Naive thymus-derived CD4-positive, alpha-beta T cell (primary cell): ENCODE data around the gene TPSB2. TPM values are rescaled to one million over a fixed set of nuclear protein-coding genes. Genes with fewer than 3 reads are reported as not detected.
"Not testable (repeated sequence)": the region's sequence is repeated elsewhere in the genome, so short reads cannot be mapped to it uniquely, and the experiment has no call there.

Experiments
- ATAC-seq: fragments of 150-1000 bp; cut with Tn5 transposase; 2 replicates; pipeline ENCODE4 v1.10.0; 2021; ENCODE audit warnings: mild to moderate bottlenecking, moderate library complexity
- CTCF ChIA-PET: fragments of 350-600 bp; sonication (Branson Sonifier 250); formaldehyde crosslinking; loops from one replicate; lab custom pipeline; 2021; ENCODE audit warnings: antibody characterized with exemption; lab: Charles Lee
- POLR2A ChIA-PET: fragments of 350-600 bp; sonication (Branson Sonifier 250); formaldehyde crosslinking; loops from one replicate; lab custom pipeline; 2021; ENCODE audit warnings: antibody characterized with exemption, inconsistent platforms; lab: Charles Lee
- DNase-seq, 9 donors: peaks; one replicate each; pipeline versions ENCODE4 v3.0.0 to v3.0.0-alpha.2; 2020 to 2022; ENCODE audit warnings: mixed read lengths in 1 of 9
- H3K27ac ChIP-seq: one replicate; pipeline ENCODE4 v1.7.0; 2013; ENCODE audit warnings: mild to moderate bottlenecking, low read depth, low read length, moderate library complexity
- H3K27me3 ChIP-seq, 2 donors: one replicate each; pipeline ENCODE4 v1.7.0; 2013; ENCODE audit warnings: low read length in 2 of 2, mild to moderate bottlenecking in 2 of 2, moderate library complexity in 2 of 2; ENCODE audit not compliant: control insufficient read depth in 2 of 2, insufficient read depth in 2 of 2
- H3K36me3 ChIP-seq, 3 experiments: 1 replicate in 2 of 3; 2 replicates in 1 of 3; pipeline ENCODE4 v1.7.0; 2013; ENCODE audit warnings: low read length in 3 of 3, mild to moderate bottlenecking in 3 of 3, moderate library complexity in 1 of 3; ENCODE audit not compliant: insufficient read depth in 3 of 3, control insufficient read depth in 2 of 3
- H3K4me1 ChIP-seq, 2 donors: one replicate each; pipeline ENCODE4 v1.7.0; 2013; ENCODE audit warnings: low read length in 2 of 2, mild to moderate bottlenecking in 2 of 2, moderate library complexity in 1 of 2; ENCODE audit not compliant: control insufficient read depth in 2 of 2, insufficient read depth in 2 of 2
- H3K4me3 ChIP-seq: 2 replicates; pipeline ENCODE4 v1.7.0; 2013; ENCODE audit warnings: mild to moderate bottlenecking, low read length
- H3K9me3 ChIP-seq, 3 experiments: 1 replicate in 2 of 3; 2 replicates in 1 of 3; pipeline ENCODE4 v1.7.0; 2013; ENCODE audit warnings: low read length in 3 of 3; ENCODE audit not compliant: control insufficient read depth in 2 of 3
- H3K27ac Mint-ChIP-seq, 9 donors: one replicate each; pipeline ENCODE4 v1.8.0; 2020 to 2022; ENCODE audit warnings: mixed read lengths in 9 of 9, mild to moderate bottlenecking in 8 of 9, moderate library complexity in 5 of 9, inconsistent platforms in 2 of 9
- H3K27me3 Mint-ChIP-seq, 5 donors: one replicate each; pipeline ENCODE4 v1.8.0; 2021 to 2022; ENCODE audit warnings: mixed read lengths in 5 of 5, mild to moderate bottlenecking in 1 of 5
- H3K36me3 Mint-ChIP-seq, 5 donors: one replicate each; pipeline ENCODE4 v1.8.0; 2020 to 2022; ENCODE audit warnings: mixed read lengths in 5 of 5, mild to moderate bottlenecking in 3 of 5, inconsistent platforms in 1 of 5
- H3K4me1 Mint-ChIP-seq, 7 donors: one replicate each; pipeline ENCODE4 v1.8.0; 2020 to 2022; ENCODE audit warnings: mixed read lengths in 7 of 7, mild to moderate bottlenecking in 3 of 7, inconsistent platforms in 1 of 7
- H3K4me3 Mint-ChIP-seq, 10 donors: one replicate each; pipeline ENCODE4 v1.8.0; 2020 to 2022; ENCODE audit warnings: mild to moderate bottlenecking in 10 of 10, mixed read lengths in 10 of 10, moderate library complexity in 6 of 10, inconsistent platforms in 2 of 10
- H3K9me3 Mint-ChIP-seq, 11 donors: one replicate each; pipeline ENCODE4 v1.8.0; 2020 to 2022; ENCODE audit warnings: mixed read lengths in 11 of 11, mild to moderate bottlenecking in 4 of 11, inconsistent platforms in 1 of 11, moderate library complexity in 1 of 11
- intact Hi-C, 2 donors: fragments of 100-400 bp; cut with micrococcal nuclease; formaldehyde crosslinking; loops; one replicate each; pipeline ENCODE4 v1.15.1; 2023
- polyA plus RNA-seq, 2 donors: library from polyadenylated mRNA; unstranded; fragments of 300-500 nt; fragmentation: Illumina TruSeq; gene quantifications; one replicate each; pipeline ENCODE4 v1.2.3, GENCODE V29; 2021
- total RNA-seq, 6 experiments: library from RNA in 5 of 6; stranded (reverse) in 5 of 6; gene quantifications; 1 replicate in 5 of 6; 2 replicates in 1 of 6; pipeline ENCODE4 v1.2.3 and lab custom pipeline; 2021 to 2026

TPSB2 gene
- total and polyA plus RNA-seq, 7 experiments from 2014 or later = 5.3 TPM; not detected in 6

DNA sequence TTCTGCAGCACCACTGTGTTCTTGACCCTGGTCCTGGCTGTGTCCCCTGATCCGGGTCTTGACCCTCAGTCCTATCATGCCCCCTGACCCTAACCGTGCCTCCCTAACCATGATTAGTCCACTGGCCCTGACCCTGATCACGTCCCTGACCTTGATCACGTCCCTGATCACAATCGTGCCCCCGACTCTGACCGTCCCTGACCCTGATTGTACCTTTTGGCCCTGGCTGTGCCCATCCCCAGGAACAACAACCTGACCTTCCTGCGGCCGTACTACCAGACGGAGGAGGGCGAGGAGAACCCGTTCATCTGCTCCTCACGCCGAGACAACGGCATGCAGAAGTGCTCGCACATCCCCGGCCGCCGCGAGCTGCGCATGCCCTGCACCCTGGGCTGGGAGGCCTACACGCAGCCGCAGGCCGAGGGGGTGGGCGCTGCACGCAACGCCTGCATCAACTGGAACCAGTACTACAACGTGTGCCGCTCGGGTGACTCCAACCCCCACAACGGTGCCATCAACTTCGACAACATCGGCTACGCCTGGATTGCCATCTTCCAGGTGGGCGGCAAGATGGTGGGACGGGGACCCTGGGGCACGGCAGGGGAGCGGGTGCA, 29.9 kb downstream of the TPSB2 start:
- Mint-ChIP-seq H3K36me3 (no peaks in the 10 kb centered on the region), H3K4me1 (peaks cover 0 to 2% (median 0%) of the 10 kb centered on the region in 7 donors), H3K27me3 (no peaks in the 10 kb centered on the region), H3K27ac (peak overlapping the region in 2 of 9 donors; percentile 51 to 64), H3K4me3 (no peak overlapping the region), H3K9me3 (peaks cover 0 to 5% (median 0%) of the 10 kb centered on the region in 11 donors)
- H3K9me3 ChIP-seq = no peaks in the 10 kb centered on the region
- DNase-seq (no peak), ATAC-seq (no peak)
- H3K4me3 ChIP-seq = no peak overlapping the region
- ChIA-PET POLR2A (no interaction called here), CTCF (no interaction called here)
- H3K27me3 ChIP-seq = no peaks in the 10 kb centered on the region
- H3K4me1 ChIP-seq = no peaks in the 10 kb centered on the region
- intact Hi-C loops = no loop called here
- H3K36me3 ChIP-seq = no peaks in the 10 kb centered on the region
- H3K27ac ChIP-seq = no peak overlapping the region

- no peak for ATAC-seq
- H3K27ac Mint-ChIP-seq = peak overlapping the region in 2 of 9 donors; percentile 51 to 64
- Histone ChIP-seq H3K4me3 (no peak overlapping the region), H3K27ac (no peak overlapping the region), H3K4me1 (no peaks in the 10 kb centered on the region), H3K36me3 (no peaks in the 10 kb centered on the region), H3K9me3 (no peaks in the 10 kb centered on the region), H3K27me3 (no peaks in the 10 kb centered on the region)
- CTCF ChIA-PET = no interaction called here
- peaks cover 0 to 3% (median 0%) of the 10 kb centered on the region in 7 donors for H3K4me1 Mint-ChIP-seq
- H3K27me3 Mint-ChIP-seq = no peaks in the 10 kb centered on the region
- no peak overlapping the region for H3K4me3 Mint-ChIP-seq
- POLR2A ChIA-PET = no interaction called here
- H3K9me3 Mint-ChIP-seq = peaks cover 0 to 5% (median 0%) of the 10 kb centered on the region in 11 donors
- DNase-seq = no peak
- H3K36me3 Mint-ChIP-seq = no peaks in the 10 kb centered on the region
- intact Hi-C loops = no loop called here
Measured at GRCh38 chr16:1199347-1200013, 30.5 kb downstream of the TPSB2 start.

- ATAC-seq, H3K4me3 Mint-ChIP-seq, H3K4me1 Mint-ChIP-seq, H3K27me3 ChIP-seq, H3K27me3 Mint-ChIP-seq, H3K4me3 ChIP-seq, DNase-seq, H3K27ac Mint-ChIP-seq, H3K27ac ChIP-seq, H3K9me3 Mint-ChIP-seq, POLR2A ChIA-PET, H3K36me3 ChIP-seq, H3K9me3 ChIP-seq, H3K36me3 Mint-ChIP-seq, CTCF ChIA-PET, intact Hi-C loops, H3K4me1 ChIP-seq: not testable (repeated sequence)
Measured at GRCh38 chr16:1198671-1199346, 31.2 kb downstream of the TPSB2 start.

DNA sequence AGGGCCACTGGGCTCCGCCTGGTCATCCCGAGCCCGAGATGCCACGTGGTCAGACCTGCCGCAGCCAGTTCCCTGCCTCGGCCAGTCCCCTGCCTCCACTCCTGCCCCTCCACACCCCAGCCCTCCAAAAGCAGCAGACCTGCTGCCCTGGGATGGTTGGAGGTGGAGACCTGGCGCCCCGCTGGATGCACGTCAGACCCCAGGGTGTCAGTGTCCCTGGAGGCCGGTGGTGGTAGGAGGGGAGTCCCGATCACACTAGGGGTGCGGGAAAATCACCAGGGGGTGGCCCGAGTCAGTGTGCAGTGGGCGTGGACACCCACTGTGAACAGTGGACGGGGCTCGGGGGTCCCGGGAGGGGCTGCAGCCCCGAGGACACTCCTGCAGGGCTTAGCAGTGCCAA, 31.8 kb downstream of the TPSB2 start:
- ATAC-seq (no peak), DNase-seq (no peak)
- H3K9me3 Mint-ChIP-seq = peaks cover 0 to 5% (median 0%) of the 10 kb centered on the region in 11 donors
- no peak overlapping the region for H3K4me3 Mint-ChIP-seq
- intact Hi-C loops = no loop called here
- no peaks in the 10 kb centered on the region for H3K27me3 Mint-ChIP-seq
- no peaks in the 10 kb centered on the region for H3K36me3 Mint-ChIP-seq
- no peaks in the 10 kb centered on the region for H3K36me3 ChIP-seq
- H3K27ac ChIP-seq = no peak overlapping the region
- H3K4me1 ChIP-seq = no peaks in the 10 kb centered on the region
- CTCF ChIA-PET = no interaction called here
- no peaks in the 10 kb centered on the region for H3K9me3 ChIP-seq
- no peak overlapping the region for H3K27ac Mint-ChIP-seq
- no peaks in the 10 kb centered on the region for H3K27me3 ChIP-seq
- POLR2A ChIA-PET = no interaction called here
- H3K4me1 Mint-ChIP-seq = peaks cover 0 to 3% (median 0%) of the 10 kb centered on the region in 7 donors
- H3K4me3 ChIP-seq = no peak overlapping the region

GRCh38 chr16:1197237-1197866, 32.6 kb downstream of the TPSB2 start:
- H3K4me1 Mint-ChIP-seq = peaks cover 0 to 3% (median 0%) of the 10 kb centered on the region in 7 donors
- peaks cover 0 to 4% (median 0%) of the 10 kb centered on the region in 5 donors for H3K27me3 Mint-ChIP-seq
- H3K36me3 ChIP-seq = no peaks in the 10 kb centered on the region
- H3K4me3 ChIP-seq = no peak overlapping the region
- H3K9me3 Mint-ChIP-seq = peaks cover 0 to 5% (median 0%) of the 10 kb centered on the region in 11 donors
- DNase-seq = no peak
- intact Hi-C loops = no loop called here
- H3K4me1 ChIP-seq = no peaks in the 10 kb centered on the region
- H3K4me3 Mint-ChIP-seq = peak overlapping the region in 1 of 10 donors; percentile 36
- no peak overlapping the region for H3K27ac Mint-ChIP-seq
- POLR2A ChIA-PET = no interaction called here
- CTCF ChIA-PET = no interaction called here
- no peaks in the 10 kb centered on the region for H3K9me3 ChIP-seq
- no peak for ATAC-seq
- H3K36me3 Mint-ChIP-seq = no peaks in the 10 kb centered on the region
- H3K27me3 ChIP-seq = no peaks in the 10 kb centered on the region
- no peak overlapping the region for H3K27ac ChIP-seq

DNA sequence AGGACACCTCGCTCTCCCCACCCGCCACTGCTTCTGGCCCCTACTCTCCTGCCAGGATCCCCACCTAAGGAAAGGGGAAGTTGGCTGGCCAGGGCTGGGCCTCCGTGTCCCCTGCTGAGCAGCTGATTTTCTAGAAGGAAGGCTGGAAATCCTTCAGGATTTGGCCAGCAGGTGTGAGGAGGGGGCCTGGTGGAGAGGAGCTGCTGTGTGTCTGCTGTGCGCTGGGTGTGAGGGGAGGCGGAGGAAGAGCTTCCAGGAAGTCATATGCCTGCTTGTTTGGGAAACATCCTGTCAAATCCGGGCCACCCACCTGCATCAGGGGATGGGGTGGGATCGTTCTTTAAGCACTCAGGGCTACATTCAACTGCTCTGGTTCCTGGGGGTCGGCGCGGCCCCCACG, 33.5 kb downstream of the TPSB2 start:
- no peaks in the 10 kb centered on the region for H3K36me3 Mint-ChIP-seq
- no peak overlapping the region for H3K4me3 Mint-ChIP-seq
- CTCF ChIA-PET = no interaction called here
- Histone ChIP-seq H3K4me1 (no peaks in the 10 kb centered on the region), H3K9me3 (no peaks in the 10 kb centered on the region), H3K27me3 (no peaks in the 10 kb centered on the region), H3K36me3 (no peaks in the 10 kb centered on the region), H3K4me3 (no peak overlapping the region), H3K27ac (no peak overlapping the region)
- peak overlapping the region in 2 of 9 donors; percentile 46 to 59 for H3K27ac Mint-ChIP-seq
- peaks cover 0 to 3% (median 0%) of the 10 kb centered on the region in 7 donors for H3K4me1 Mint-ChIP-seq
- intact Hi-C loops = no loop called here
- POLR2A ChIA-PET = no interaction called here
- DNase-seq (no peak), ATAC-seq (no peak)
- H3K9me3 Mint-ChIP-seq = peaks cover 0 to 5% (median 0%) of the 10 kb centered on the region in 11 donors
- peaks cover 0 to 4% (median 0%) of the 10 kb centered on the region in 5 donors for H3K27me3 Mint-ChIP-seq
